GM19025 (cell line): ENCODE measurements around the gene CCDC30.
"Not testable (repeated sequence)": the region's sequence is repeated elsewhere in the genome, so short reads cannot be mapped to it uniquely, and the experiment has no call there.

ENCODE experiments used
- ATAC-seq: cut with Tn5 transposase; IDR thresholded peaks from one replicate; pipeline ENCODE4 v1.9.1; 2021; ENCODE audit warnings: mild to moderate bottlenecking, low read depth, moderate library complexity; ENCODE audit not compliant: unreplicated experiment

The CCDC30 gene

GRCh38 chr1:42518908-42519307 is 55.8 kb downstream of the CCDC30 start:
- ATAC-seq = no peak

GRCh38 chr1:42523171-42523570 is 60.1 kb downstream of the CCDC30 start:
- no peak for ATAC-seq

GRCh38 chr1:42524330-42524729 is 61.2 kb downstream of the CCDC30 start:
- no peak for ATAC-seq

GRCh38 chr1:42529724-42530181 is 66.7 kb downstream of the CCDC30 start:
- no peak for ATAC-seq

GRCh38 chr1:42531043-42531442 is 68.0 kb downstream of the CCDC30 start:
- ATAC-seq = no peak

- no peak for ATAC-seq
Measured at GRCh38 chr1:42533101-42533863, 70.2 kb downstream of the CCDC30 start.

GRCh38 chr1:42541104-42541503 is 78.0 kb downstream of the CCDC30 start:
- ATAC-seq = no peak

GRCh38 chr1:42551180-42551579 is 88.1 kb downstream of the CCDC30 start:
- ATAC-seq = no peak

GRCh38 chr1:42551590-42551989 is 88.5 kb downstream of the CCDC30 start:
- no peak for ATAC-seq

GRCh38 chr1:42552636-42553035 is 89.5 kb downstream of the CCDC30 start:
- no peak for ATAC-seq

GRCh38 chr1:42557230-42557851 is 94.3 kb downstream of the CCDC30 start:
- no peak for ATAC-seq

GRCh38 chr1:42567038-42567437 is 104.0 kb downstream of the CCDC30 start:
- ATAC-seq = no peak

GRCh38 chr1:42576935-42577334 is 113.8 kb downstream of the CCDC30 start:
- ATAC-seq = no peak

- no peak for ATAC-seq
Measured at GRCh38 chr1:42586016-42586415, 122.9 kb downstream of the CCDC30 start.

GRCh38 chr1:42587753-42588152 is 124.7 kb downstream of the CCDC30 start:
- ATAC-seq = no peak

- no peak for ATAC-seq
Measured at GRCh38 chr1:42592811-42593210, 129.7 kb downstream of the CCDC30 start.

- no peak for ATAC-seq
Measured at GRCh38 chr1:42593486-42594100, 130.5 kb downstream of the CCDC30 start.

- no peak for ATAC-seq
Measured at GRCh38 chr1:42601472-42601871, 138.4 kb downstream of the CCDC30 start.

GRCh38 chr1:42613803-42614131 is 150.7 kb downstream of the CCDC30 start:
- ATAC-seq = no peak

GRCh38 chr1:42618866-42619265 is 155.8 kb downstream of the CCDC30 start:
- no peak for ATAC-seq

- no peak for ATAC-seq
Measured at GRCh38 chr1:42620307-42620706, 157.2 kb downstream of the CCDC30 start.

GRCh38 chr1:42621180-42621579 is 158.1 kb downstream of the CCDC30 start:
- not testable (repeated sequence) for ATAC-seq
